OCI-LY1 (cell line): ENCODE measurements around the gene KCNJ12.

ENCODE experiments used
- EZH2 ChIP-seq: fragments of 200-600 bp; sonication (generic), shearing (Covaris generic); IDR thresholded peaks from 2 replicates; pipeline ENCODE4 v1.8.0; 2017; ENCODE audit warnings: borderline replicate concordance, mixed run types, mild to moderate bottlenecking, antibody characterized with exemption, low read length, moderate library complexity, mixed read lengths
- TF ChIP-seq, protein P1 (sequence below): fragments of 200-600 bp; sonication (generic), shearing (Covaris generic); IDR thresholded peaks from 2 replicates; pipeline ENCODE4 v1.5.1; 2017; ENCODE audit warnings: mild to moderate bottlenecking, antibody characterized with exemption, low read length, moderate library complexity, mixed read lengths

DNA sequence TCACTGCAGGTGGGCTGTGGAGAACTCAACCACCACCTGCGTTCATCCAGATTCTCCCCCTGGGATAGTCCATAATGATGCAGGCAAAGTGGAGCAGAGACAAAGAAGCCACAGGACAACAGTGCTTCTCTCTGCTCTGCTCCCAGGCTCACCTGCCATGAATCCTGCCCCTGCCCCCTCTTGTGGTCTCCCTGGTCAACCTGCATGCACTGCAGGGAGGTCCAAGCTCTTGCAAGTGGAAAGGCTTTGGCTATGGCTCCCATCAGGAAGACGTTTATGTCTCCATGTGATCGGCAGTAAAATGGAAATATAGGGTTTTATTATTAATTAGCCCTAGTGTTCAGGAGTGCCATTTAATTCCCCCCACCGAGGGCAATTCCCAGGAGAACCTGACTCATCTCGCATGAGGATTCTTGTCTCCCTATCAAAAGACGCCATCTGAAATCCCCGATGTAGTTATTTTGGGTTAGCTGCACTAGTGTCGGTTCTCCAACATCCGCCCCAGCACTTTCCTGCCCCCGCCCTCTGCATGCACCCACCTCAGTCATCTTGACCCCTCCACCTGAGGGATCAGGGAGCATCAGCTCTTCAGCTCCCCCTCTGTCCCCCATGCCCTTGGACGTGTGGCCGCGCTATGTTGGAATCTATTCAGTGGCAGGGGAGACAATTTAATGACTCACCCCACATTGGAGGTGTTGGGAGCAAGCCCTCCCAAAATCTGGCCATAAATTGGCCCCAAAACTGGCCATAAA, 91.8 kb downstream of the KCNJ12 start:
- TF ChIP-seq, protein P1, sequence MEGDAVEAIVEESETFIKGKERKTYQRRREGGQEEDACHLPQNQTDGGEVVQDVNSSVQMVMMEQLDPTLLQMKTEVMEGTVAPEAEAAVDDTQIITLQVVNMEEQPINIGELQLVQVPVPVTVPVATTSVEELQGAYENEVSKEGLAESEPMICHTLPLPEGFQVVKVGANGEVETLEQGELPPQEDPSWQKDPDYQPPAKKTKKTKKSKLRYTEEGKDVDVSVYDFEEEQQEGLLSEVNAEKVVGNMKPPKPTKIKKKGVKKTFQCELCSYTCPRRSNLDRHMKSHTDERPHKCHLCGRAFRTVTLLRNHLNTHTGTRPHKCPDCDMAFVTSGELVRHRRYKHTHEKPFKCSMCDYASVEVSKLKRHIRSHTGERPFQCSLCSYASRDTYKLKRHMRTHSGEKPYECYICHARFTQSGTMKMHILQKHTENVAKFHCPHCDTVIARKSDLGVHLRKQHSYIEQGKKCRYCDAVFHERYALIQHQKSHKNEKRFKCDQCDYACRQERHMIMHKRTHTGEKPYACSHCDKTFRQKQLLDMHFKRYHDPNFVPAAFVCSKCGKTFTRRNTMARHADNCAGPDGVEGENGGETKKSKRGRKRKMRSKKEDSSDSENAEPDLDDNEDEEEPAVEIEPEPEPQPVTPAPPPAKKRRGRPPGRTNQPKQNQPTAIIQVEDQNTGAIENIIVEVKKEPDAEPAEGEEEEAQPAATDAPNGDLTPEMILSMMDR: no peak
- no peak for TF ChIP-seq EZH2
